Smooth muscle cell of the coronary artery (primary cell): ENCODE data around the gene MED12L. TPM values are rescaled to one million over a fixed set of nuclear protein-coding genes. Genes with fewer than 3 reads are reported as not detected.

Experiments
- total RNA-seq: library from RNA; depleted of rRNA; stranded (reverse); fragments of >200 nt; gene quantifications from 2 replicates; pipeline ENCODE4 v1.2.3, GENCODE V29; 2014; ENCODE audit warnings: low replicate concordance

MED12L gene
- 0.30 and 0.70 TPM in 2 replicates for total RNA-seq

GRCh38 chr3:151085227-151085888 is at the start of gene MED12L:
Gene MED12L, plus strand, starts transcription at chr3:151085664. Its CDS starts 1,263 bp downstream, at chr3:151086927.

GRCh38 chr3:151203051-151203420 is 117.6 kb downstream of the MED12L start, which contains the start of gene GPR171:
Gene GPR171, minus strand, starts transcription at chr3:151203216. Its CDS starts 3,830 bp downstream, at chr3:151199386.

GRCh38 chr3:151278230-151278629 is 192.8 kb downstream of the MED12L start, which contains the start of gene P2RY14:
Gene P2RY14, minus strand, starts transcription at chr3:151278542. Its CDS starts 64,226 bp downstream, at chr3:151214316.

GRCh38 chr3:151316267-151316991 is 231.0 kb downstream of the MED12L start, which contains the start of gene GPR87:
Gene GPR87, minus strand, starts transcription at chr3:151316820. Its CDS starts 16,720 bp downstream, at chr3:151300100.

GRCh38 chr3:151329363-151329762 is 243.9 kb downstream of the MED12L start, which contains the start of gene P2RY13:
Gene P2RY13, minus strand, starts transcription at chr3:151329549. Its CDS starts 21 bp downstream, at chr3:151329528.

GRCh38 chr3:151384741-151385174 is 299.3 kb downstream of the MED12L start, which contains the start of gene P2RY12:
Gene P2RY12, minus strand, starts transcription at chr3:151384753. Its CDS starts 45,908 bp downstream, at chr3:151338845.

GRCh38 chr3:151460774-151461450 is 375.4 kb downstream of the MED12L start, which contains the start of gene IGSF10:
Gene IGSF10, minus strand, starts transcription at chr3:151461061. Its CDS starts 2,352 bp downstream, at chr3:151458709.

Other genes starting within 250 kb of the MED12L start
- gene MINDY4B, start 180.2 kb upstream of the MED12L start, total RNA-seq: not detected in 2 replicates
- gene CLRN1, start 112.9 kb upstream of the MED12L start, total RNA-seq: not detected in 2 replicates
- not detected in 2 replicates for gene GPR171, start 117.6 kb downstream of the MED12L start, total RNA-seq
- not detected in 2 replicates for gene P2RY14, start 192.9 kb downstream of the MED12L start, total RNA-seq
- gene GPR87, start 231.2 kb downstream of the MED12L start, total RNA-seq: not detected in 2 replicates
- gene P2RY13, start 243.9 kb downstream of the MED12L start, total RNA-seq: not detected in 2 replicates